GM10266 (cell line): ENCODE results near the gene SLC2A8.

Experiments
- DNase-seq: peaks from one replicate; pipeline ENCODE4 v3.0.0; 2012; ENCODE audit errors: extremely low spot score
- TF ChIP-seq, protein P1 (sequence below): IDR thresholded peaks from 2 replicates; pipeline ENCODE4 v1.5.1; 2012; ENCODE audit warnings: mild to moderate bottlenecking, low read depth; ENCODE audit not compliant: control insufficient read depth, insufficient read depth; ENCODE audit errors: missing control alignments

SLC2A8 gene

GRCh38 chr9:127384016-127384730, 12.8 kb upstream of the SLC2A8 start:
- DNase-seq: no peak
- TF ChIP-seq, protein P1, sequence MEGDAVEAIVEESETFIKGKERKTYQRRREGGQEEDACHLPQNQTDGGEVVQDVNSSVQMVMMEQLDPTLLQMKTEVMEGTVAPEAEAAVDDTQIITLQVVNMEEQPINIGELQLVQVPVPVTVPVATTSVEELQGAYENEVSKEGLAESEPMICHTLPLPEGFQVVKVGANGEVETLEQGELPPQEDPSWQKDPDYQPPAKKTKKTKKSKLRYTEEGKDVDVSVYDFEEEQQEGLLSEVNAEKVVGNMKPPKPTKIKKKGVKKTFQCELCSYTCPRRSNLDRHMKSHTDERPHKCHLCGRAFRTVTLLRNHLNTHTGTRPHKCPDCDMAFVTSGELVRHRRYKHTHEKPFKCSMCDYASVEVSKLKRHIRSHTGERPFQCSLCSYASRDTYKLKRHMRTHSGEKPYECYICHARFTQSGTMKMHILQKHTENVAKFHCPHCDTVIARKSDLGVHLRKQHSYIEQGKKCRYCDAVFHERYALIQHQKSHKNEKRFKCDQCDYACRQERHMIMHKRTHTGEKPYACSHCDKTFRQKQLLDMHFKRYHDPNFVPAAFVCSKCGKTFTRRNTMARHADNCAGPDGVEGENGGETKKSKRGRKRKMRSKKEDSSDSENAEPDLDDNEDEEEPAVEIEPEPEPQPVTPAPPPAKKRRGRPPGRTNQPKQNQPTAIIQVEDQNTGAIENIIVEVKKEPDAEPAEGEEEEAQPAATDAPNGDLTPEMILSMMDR: no peak

- DNase-seq: no peak
- TF ChIP-seq, protein P1: no peak
Observed at GRCh38 chr9:127384901-127385300, 12.1 kb upstream of the SLC2A8 start.

GRCh38 chr9:127386249-127386648, 10.7 kb upstream of the SLC2A8 start:
- DNase-seq: no peak
- TF ChIP-seq, protein P1: no peak

DNA sequence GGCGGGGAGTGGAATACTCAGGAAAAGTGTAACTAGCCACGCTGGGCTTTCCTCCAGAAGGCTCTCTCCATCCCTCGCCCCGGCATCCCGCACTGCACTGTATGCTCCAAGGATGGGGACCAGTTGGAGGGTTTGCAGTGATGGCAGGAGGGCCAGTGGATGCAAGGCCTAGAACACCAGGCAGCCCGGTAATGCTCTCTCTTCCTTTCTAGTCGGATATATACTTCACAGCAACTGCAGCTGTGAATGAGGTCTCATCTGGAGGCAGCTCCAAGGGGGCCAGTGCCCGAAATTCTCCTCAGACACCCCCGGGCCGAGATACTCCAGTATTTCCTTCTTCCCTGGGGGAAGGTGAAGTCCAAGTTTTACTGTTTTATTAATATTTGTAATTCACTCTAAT, 10.0 kb upstream of the SLC2A8 start:
- no peak for DNase-seq
- TF ChIP-seq, protein P1: no peak

DNA sequence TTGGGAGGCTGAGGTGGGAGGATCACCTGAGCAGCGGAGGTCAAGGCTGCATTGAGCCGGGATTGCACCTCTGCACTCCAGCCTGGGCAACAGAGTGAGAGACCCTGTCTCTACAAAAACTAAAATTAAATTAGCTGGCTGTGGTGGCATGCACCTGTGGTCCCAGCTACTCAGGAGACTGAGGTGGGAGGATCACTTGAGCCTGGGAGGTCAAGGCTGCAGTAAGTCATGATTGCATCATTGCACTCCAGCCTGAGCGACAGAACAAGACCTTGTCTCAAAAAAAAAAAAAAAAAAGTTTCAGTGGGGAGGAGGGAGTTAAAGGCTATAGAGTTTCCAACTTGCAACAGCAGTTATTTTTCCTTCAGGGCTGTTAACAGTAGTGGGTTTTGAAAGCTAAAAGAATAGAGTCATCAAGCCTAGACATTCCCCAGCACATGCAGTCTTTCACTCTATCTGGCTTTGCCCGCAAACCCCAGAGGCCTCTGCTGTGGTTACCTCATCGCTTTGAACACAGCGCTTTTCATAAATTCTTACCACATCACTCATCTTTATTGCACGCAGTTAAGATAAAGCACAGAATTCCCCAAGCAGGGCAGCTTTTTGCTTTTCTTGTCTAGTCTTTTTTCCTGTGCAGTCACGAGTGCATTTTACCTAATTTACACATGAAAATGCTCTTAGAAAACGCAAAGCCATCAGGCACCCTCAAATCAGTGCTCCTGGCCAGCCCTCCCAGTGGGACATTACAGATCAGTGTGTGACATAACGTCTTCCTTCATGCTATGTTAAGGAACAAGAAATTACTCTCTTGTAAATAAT, 8.7 kb upstream of the SLC2A8 start:
- peak; percentile 67 for DNase-seq
- TF ChIP-seq, protein P1: no peak

DNA sequence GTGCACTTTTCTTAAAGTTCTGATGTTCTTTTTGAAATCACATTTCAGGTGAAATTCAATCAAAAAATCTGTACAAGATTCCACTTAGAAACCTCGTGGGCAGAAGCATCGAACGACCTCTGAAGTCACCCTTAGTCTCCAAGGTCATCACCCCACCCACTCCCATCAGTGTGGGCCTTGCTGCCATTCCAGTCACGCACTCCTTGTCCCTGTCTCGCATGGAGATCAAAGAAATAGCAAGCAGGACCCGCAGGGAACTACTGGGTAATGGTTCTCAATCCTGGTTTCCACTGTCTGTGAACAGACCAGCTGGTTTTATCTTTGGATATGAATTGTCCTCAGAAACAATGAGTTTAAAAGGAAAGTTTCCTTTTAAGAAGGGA, 8.1 kb upstream of the SLC2A8 start:
- TF ChIP-seq, protein P1: no peak
- no peak for DNase-seq
